ELR (cell line): ENCODE measurements around the gene B3GNT2.
"Not testable (repeated sequence)": the region's sequence is repeated elsewhere in the genome, so short reads cannot be mapped to it uniquely, and the experiment has no call there.

ENCODE experiments used
- DNase-seq: peaks from one replicate; pipeline ENCODE4 v3.0.0-alpha.2; 2015; ENCODE audit warnings: low read depth

The B3GNT2 gene

DNA sequence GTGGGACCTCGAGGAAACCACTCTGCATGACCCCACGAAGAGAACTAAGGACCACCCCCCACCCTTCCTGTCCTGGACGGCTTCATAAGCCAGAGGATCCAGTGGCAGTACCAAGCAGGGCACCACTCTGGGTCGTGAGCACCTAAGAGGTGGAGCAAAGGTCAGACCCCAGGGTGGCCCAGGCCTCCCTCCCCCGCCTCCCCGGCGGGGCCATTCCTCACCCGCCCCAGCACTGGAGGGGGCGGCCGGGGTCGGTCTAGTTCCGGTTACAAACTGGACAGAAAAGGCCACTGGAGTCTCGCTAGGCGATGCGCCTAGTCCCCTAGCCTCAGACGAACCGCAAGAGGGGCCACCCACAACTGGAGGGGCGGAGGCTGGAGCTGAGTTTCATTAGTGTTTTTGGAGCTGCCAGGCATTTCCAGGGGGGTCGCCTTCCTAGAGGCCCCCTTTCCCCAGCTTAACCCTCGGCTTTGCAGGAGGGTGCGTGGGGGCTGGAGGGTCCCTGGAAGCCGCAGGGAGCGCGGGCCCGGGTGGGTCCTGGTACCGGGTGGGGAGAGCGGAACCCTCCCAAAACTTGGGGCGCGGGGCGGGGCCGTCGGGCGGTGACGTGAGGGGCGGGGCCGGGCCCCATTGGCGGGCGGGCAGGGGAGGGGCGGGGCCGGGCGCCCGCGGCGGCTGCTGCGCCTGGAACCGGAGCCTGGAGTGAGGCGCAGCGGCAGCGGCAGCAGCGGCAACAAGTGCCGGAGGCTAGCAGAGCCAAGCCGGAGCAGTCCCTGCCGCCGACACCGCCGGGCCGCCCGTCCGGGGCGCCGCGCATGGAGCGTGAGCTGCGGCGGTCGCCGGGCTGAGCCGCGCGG, at the start of gene B3GNT2:
Gene B3GNT2 (plus strand): TSS at position 695 of the 857 bp plus-strand sequence. CDS start 26,106 bp downstream, outside the sequence.
- peak; percentile 79 for DNase-seq

DNA sequence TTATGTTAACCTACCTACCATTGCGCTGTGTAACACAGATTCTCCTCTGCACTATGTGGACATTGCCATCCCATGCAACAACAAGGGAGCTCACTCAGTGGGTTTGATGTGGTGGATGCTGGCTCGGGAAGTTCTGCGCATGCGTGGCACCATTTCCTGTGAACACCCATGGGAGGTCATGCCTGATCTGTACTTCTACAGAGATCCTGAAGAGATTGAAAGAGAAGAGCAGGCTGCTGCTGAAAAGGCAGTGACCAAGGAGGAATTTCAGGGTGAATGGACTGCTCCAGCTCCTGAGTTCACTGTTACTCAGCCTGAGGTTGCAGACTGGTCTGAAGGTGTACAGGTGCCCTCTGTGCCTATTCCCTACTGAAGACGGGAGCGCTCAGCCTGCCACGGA, 49.1 kb upstream of the B3GNT2 start:
- DNase-seq = not testable (repeated sequence)

DNA sequence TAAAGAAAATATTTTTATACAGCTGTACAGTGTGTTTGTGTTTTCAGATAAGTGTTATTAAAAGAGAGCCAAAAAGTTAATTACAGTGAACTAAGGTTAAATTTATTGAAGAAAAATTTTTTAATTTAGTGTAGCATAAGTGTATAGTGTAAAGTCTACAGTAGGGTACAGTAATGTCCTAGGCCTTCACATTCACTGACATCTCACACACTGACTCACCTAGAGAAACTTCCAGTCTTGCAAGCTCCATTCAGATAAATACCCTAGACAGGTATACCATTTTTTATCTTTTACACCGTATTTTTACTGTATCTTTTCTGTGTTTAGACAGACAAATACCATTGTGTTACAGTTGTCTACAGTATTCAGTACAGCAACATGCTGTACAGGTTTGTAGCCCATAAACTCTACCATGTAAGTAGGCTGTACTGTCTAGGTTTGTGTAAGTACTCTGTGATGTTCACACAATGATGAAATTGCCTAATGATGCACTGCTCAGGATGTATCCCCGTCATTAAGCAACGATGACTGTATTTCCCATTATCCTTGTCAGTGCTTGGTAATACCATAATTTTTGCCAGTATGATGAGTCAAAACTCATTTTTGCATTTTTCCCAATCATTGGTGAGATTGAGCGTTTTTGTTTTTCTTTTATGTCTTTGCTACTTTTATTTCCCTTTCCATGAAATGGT, 48.2 kb upstream of the B3GNT2 start:
- DNase-seq = peak; percentile 90

GRCh38 chr2:62149708-62150107, 46.2 kb upstream of the B3GNT2 start:
- peak; percentile 95 for DNase-seq

DNA sequence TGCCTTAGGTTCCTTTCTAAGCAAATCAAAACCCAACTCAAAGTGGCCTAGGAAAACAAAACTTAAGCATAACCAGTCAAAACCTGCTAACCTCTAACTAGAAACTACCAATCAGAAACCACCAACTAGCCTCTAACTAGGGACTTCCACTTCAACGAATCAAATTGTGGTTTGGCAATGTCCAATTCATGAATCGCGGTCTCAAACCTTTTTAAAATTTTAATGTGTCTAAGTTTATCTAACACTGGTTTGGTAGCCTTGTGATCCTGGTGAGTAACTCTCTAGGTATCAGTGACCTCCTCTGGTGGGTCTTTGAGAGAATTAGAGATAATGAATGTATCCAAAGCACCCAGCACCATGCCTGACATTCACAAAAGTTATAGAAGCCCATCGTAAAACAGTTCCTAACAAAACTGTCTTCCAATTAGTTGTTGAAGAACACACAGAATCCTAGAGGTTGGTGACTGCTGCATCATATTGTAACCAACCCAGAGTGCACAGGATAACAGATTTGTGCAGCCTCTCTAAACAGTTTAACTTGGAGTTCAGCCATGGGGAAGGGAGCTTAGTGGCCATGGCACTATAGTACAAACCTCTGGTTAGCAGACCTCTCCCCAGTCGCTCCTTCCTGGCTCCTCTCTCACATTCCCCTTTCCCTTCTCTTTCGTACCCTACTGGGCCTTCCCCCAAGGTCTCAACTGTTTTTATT, 45.2 kb upstream of the B3GNT2 start:
- peak; percentile 13 for DNase-seq

DNA sequence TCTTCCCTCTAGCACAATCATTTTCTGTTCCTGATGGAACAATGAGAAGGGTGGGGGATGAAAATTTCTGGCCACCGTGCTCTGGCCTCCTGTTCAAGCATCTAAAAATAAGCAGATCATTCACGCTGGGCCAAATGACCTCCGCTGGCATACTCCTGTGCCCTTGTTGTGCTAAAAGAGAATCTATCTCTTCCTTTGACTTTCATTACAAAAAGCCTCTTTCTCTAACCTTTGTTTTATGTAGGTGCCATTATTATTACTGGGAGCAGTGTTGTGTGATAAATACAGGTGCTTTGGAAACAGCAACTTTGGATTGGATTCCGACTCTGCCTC, 44.6 kb upstream of the B3GNT2 start:
- no peak for DNase-seq

DNA sequence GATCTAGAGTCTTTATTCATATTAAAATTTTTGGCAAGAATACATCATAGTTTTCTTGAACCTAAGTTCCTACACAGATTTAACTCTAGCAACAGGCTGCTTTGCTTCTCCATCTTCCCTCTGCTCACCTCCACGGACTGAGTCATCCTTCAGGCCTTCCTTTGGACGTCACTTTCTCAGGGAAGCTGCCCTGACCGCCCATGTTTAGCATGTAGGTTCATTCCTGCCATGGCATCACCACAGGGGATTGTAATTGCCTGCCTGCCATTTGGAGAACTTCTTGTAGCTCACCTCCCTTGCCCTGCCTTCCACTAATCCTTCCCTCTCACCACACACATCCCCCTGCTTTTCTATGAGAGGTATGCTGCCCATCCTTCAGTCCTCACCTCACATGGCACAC, 43.9 kb upstream of the B3GNT2 start:
- DNase-seq = peak; percentile 77

DNA sequence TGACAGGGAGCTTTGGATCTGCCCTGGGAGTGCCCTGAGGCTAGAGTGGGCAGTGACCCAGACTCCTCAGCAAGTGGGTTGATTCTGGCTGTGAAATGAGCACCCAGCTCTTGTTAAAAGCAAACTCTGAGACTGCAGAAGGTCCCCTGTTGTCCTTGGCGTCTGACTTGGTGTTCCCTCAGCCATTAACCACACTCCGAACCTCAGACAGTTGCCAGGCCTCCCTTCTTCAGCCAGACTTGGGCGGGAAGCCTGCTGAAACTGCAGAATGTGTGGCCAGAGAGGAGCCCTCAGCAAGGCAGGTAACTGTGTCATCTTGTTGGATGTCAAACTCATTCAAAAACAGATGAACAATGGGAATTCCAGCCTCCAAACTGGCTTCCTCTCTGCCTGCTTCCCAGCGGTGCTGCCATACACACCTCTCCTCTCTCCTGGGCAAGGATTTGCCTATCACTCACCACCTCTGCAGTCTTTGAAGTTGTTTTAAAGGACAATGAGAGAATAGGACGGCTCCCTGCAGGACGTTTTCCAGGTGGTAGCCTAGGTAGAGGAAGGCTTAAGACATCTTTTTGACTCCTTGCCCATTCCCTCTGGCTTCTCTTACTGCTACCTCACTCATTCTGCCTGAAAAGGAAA, 38.9 kb upstream of the B3GNT2 start:
- DNase-seq = no peak

DNA sequence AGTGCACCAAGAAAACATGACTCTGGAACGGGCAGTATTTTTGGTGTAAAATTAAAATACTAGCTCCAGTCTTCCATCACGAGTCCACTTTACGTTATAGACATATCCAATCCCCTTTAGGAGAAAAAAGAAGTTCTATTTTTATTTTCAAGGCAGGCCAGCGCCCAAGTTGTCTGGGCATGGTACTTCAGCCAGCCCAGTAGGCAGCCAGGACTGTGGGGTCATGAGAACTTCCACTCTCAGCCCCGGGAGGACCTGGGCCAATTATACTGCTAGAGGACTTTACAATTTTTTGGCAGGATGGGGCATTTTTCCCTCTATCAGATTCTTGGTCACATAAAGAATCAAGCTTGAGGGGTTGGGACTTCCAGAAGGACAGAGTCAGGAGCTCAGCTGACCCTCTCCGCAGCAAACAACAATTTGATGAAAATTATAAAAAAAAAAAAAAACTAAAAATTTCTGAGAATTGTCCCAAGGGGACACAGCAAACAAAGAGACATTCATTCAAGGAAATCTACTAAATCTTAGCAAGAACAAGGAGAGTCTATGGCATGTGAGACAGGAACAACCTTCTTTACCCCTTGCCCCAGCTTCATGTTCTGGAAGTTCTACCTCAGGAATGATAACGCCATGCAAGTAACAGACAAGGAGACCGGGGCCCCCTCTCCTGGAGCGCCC, 37.3 kb upstream of the B3GNT2 start:
- DNase-seq = no peak

DNA sequence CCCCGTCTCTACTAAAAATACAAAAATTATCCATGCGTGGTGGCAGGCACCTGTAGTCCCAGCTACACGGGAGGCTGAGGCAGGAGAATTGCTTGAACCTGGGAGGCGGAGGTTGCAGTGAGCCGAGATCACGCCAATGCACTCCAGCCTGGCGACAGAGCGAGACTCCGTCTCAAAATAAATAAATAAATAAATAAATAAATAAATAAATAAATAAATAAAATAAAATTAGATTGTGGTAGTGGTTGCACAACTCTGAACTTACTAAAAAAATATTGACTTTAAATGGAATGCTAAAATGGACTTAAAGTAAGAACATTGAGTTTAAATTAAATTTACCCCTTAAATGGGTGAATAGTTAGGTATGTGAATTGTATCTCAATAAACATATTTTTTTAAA, 35.2 kb upstream of the B3GNT2 start:
- not testable (repeated sequence) for DNase-seq

DNA sequence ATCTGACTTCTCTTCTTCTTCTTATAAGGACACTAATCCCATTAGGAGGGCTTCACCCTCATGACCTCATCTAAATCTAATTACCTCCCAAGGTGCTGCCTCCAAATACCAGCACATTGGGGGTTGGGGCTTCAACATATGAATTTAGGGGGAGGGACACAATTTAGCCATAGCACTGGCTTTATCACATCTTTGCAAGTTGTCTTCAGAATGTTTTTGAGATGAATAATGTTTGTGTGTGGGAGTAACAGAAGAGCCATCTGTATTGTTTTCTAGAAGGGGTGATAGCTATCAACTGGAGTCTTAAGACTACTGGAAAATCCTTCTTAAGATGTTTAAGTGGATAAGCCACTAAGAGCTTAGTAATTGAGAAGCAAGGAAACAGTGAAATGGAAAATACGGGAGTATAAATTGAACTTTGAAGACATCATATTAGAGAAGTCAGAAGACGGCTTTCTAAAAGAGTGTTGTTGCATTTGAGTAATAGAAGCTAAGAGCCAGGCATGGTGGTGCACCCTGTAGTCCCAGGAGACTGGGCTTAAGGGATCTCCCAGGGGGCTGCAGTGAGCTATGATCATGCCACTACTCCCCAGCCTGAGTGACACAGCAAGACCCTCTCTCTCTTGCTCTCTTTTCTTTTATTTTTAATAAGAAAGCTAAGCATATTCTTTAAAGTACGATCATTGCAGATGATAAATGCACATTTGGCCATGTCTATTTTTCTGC, 32.6 kb upstream of the B3GNT2 start:
- no peak for DNase-seq

DNA sequence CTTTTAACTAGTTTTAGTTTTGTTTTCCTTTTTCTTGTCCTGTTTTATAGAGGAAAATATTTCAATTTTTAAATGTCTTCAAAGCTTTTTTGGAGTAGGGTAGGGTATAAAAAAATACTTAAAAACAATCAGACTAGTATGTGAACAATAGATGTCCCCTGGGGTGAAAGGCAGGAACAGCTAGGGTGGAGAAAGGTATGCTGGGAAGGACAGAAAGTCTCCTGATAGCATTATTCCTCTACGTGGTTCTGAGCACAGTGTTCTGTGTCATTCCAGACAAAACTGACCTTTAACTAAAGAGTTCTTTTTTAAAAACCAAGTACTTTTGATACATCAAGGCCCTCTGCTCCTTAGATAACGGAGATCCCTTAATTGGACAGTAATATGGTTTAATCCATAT, 32.1 kb upstream of the B3GNT2 start:
- no peak for DNase-seq

DNA sequence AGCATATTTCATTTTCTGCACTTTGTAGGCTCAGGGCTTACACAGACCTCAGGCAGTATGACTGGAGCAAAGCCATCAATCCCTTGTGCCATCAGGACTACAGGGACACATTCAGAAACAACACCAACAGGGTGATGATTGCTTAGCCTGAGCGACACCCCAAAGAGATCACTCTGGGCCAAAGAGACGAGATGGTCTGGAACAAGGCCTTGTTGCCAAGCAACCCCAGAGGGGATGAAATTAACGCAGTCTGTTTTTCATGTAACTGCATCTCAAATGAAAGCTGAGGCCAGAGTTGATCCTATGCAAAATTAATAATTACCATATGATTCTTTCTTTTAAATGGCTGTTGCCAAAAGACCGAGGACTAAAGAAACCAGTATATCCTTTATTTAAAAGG, 20.2 kb upstream of the B3GNT2 start:
- DNase-seq = no peak

- DNase-seq = no peak
Measured at GRCh38 chr2:62176801-62177200, 19.1 kb upstream of the B3GNT2 start.

- DNase-seq = no peak
Measured at GRCh38 chr2:62177392-62178049, 18.4 kb upstream of the B3GNT2 start.

DNA sequence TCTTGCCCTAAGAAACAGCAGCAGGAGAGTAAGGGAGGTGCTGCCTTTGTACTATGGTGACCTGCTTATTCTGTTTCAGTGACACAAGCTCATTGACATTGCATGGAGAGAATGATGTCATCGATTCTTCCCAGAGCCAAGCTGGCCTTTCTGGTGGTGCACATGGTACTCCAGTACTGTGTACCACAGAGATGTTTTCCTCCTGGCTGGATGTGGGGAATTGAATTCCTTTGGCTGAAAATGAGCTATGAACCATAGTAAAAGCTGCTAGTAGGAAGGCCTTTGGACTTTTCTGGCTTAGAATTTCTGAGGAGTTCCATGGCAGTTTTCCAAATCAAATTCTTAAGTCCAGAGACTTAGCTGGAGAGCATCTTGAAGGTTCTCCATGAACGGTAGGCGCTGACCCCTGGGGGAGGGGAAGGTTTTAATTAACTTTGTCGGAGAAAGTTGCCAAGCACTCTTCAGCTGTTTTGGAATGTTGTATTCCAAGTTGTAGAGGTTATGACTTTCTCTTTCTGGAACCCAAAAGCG, 17.1 kb upstream of the B3GNT2 start:
- DNase-seq = no peak

DNA sequence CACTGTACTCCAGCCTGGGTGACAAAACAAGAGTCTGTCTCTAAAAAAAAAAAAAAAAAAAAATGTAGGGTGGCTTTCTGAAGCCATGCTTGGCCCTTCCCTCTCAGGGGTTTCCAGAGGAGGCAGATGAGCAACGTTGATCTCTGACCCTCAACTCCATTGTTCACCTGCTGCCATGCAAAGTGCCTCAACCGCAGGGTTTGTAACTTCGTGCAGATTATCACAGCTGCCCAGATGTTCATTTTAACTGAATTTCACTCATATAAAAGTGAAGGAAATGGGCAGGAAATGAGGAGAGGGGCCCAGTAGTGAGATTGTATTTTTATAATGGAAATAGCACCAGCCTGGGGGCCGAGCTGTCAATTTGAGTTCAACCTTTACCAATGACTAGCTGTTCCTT, 14.9 kb upstream of the B3GNT2 start:
- no peak for DNase-seq

DNA sequence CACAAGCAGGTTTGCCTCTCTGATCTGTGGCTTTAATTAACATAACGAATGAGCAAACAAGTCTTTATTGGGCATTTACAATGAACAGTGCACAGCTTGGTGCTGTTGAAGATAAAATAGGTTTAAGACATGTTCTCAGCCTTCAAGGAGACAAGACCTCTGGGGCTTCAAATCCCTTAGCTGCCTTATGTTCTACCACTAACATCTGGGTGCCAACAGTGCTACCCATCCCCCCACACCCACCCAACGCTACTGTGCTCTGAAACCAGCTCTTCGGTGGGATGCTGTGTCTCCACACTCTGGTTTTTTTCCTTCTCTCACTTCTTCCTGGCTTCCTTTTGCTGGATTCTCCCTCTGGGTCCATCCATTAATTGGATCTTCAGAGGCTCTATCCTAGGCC, 14.1 kb upstream of the B3GNT2 start:
- no peak for DNase-seq

DNA sequence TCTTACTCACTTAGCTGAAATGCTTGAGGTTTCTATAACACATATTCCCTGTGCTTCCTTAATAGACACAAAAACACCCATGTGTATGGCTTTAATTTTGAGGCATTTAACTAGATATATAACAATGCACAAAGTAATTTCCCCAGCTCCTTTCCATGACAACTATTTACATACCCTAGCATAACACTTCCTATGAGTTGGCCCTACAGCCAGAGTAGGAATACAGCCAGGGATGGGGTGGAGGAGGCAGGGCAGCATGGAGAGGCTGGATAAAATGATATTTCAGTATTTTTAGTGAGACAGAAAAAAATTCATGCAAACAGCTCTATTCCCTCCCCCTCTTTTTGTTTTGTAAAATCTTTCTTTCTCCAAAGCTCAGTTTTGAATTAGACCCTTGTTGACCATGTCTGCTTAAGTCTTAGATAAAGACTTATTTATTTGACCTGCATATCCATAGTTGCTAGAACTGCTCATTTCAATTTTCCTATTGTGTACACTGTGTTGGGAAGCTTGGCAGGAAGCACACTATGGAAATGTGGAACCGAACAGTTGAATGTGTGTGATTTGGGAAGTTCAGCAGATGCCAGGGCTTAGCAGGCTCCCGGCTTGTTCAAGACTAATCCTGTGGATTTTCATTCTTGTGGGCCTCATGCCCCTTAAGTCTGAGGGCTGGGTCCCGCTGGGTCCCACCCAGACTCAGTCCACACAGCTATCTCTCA, 11.2 kb upstream of the B3GNT2 start:
- no peak for DNase-seq
